Psoas muscle (tissue), 8 donors: ENCODE data around the gene TLN1. TPM values are rescaled to one million over a fixed set of nuclear protein-coding genes. Genes with fewer than 3 reads are reported as not detected.
A peak's percentile ranks its signal among the peaks of the same experiment; 100 is the strongest.

Experiments
- ATAC-seq, 4 donors: fragments of 200-7000 bp; cut with Tn5 transposase; one replicate each; pipeline ENCODE4 v1.9.1; 2020; ENCODE audit warnings: moderate library complexity in 3 of 4, mild to moderate bottlenecking in 2 of 4
- DNase-seq, 2 donors: peaks; one replicate each; pipeline ENCODE4 v3.0.0-alpha.2; 2020
- H3K27ac ChIP-seq: fragments of 200-600 bp; one replicate; pipeline ENCODE4 v1.8.0; 2022
- H3K27me3 ChIP-seq, 3 donors: fragments of 200-600 bp in 1 of 3; one replicate each; pipeline versions ENCODE4 v1.6.1 to v1.8.0; 2013 to 2022; ENCODE audit warnings: low read length in 2 of 3, mild to moderate bottlenecking in 2 of 3, moderate library complexity in 1 of 3; ENCODE audit not compliant: insufficient read depth in 3 of 3
- H3K36me3 ChIP-seq, 2 donors: fragments of 200-600 bp in 1 of 2; one replicate each; pipeline versions ENCODE4 v1.6.1 to v1.8.0; 2013 to 2022; ENCODE audit warnings: low read depth in 1 of 2, mild to moderate bottlenecking in 1 of 2, moderate library complexity in 1 of 2; ENCODE audit not compliant: insufficient read depth in 1 of 2
- H3K4me1 ChIP-seq: fragments of 200-600 bp; one replicate; pipeline ENCODE4 v1.8.0; 2022
- H3K4me3 ChIP-seq: fragments of 200-600 bp; one replicate; pipeline ENCODE4 v1.8.0; 2022; ENCODE audit warnings: mild to moderate bottlenecking
- H3K9me3 ChIP-seq: fragments of 200-600 bp; one replicate; pipeline ENCODE4 v1.8.0; 2022
- CTCF ChIP-seq: fragments of 200-600 bp; IDR thresholded peaks from one replicate; pipeline ENCODE4 v1.8.0; 2022; ENCODE audit warnings: antibody characterized with exemption
- WGBS, 3 donors: extraction: QIAGEN DNeasy Blood & Tissue Kit; methylation state at CpG; one replicate each; pipeline versions ENCODE4 v1.1.6 to v1.1.7; 2013; 5-methylcytosine and 5-hydroxymethylcytosine counted together
- intact Hi-C, 2 donors: fragments of 100-400 bp; cut with DNase I; formaldehyde crosslinking; loops; one replicate each; pipeline versions ENCODE4 v1.11.0 to v1.14.2; 2022
- polyA plus RNA-seq, 3 donors: library from polyadenylated mRNA; stranded (reverse); fragments of 200-250 nt; gene quantifications; one replicate each; pipeline ENCODE4 v1.2.3, GENCODE V29; 2013
- total RNA-seq, 4 donors: library from RNA; stranded (reverse); fragmentation: NEBNext Ultra II Directional in 2 of 4; extraction: Animal tissue kit (Norgen Biotek cat#: 25700) in 2 of 4; gene quantifications; one replicate each; pipeline versions ENCODE4 v1.2.1 to v1.2.4, GENCODE V29; 2021 to 2023
- donor health status: healthy with polysubstance abuse.
- donor health status: DM: no; HTN: no; CAD: no; lungs with moderate emphysema.
- donor health status: Bipolar disorder and iron deficiency.
- donor health status: healthy.
- donor health status: DM: yes; HTN: yes; CAD: no.
- donor health status: DM: no; HTN: no; CAD: no.
- donor health status: DM: no; HTN: no; CAD: no.
- donor health status: DM: yes; HTN: yes; CAD: no.

Gene TLN1
- total and polyA plus RNA-seq, 7 donors: 88.2 to 320 (median 150) TPM

GRCh38 chr9:35662437-35662836 lies 69.6 kb downstream of the TLN1 start:
- 89 to 91% (median 91%) methylated on average over 7 of the region's 7 CpGs for WGBS, 3 donors
- H3K4me1 ChIP-seq: peaks cover 34% of the 10 kb centered on the region
- H3K36me3 ChIP-seq: peaks cover 0 to 18% of the 10 kb centered on the region in 2 donors
- H3K4me3 ChIP-seq: no peak overlapping the region
- TF ChIP-seq CTCF: no peak
- DNase-seq (no peak), ATAC-seq (no peak)
- H3K27me3 ChIP-seq: no peaks in the 10 kb centered on the region
- intact Hi-C loops: loop anchor here (2.0 to 5.0 kb wide), 2 partner anchors 22 to 35 kb away; no protein-coding TSS in a partner anchor
- H3K9me3 ChIP-seq: no peaks in the 10 kb centered on the region
- H3K27ac ChIP-seq: peak overlapping the region; percentile 100

- ATAC-seq: no peak
- H3K4me1 ChIP-seq: peaks cover 34% of the 10 kb centered on the region
- peak overlapping the region; percentile 100 for H3K27ac ChIP-seq
- no peak overlapping the region for H3K4me3 ChIP-seq
- peaks cover 0 to 18% of the 10 kb centered on the region in 2 donors for H3K36me3 ChIP-seq
- no peaks in the 10 kb centered on the region for H3K27me3 ChIP-seq
- 65 to 73% (median 71%) methylated on average over 3 of the region's 3 CpGs for WGBS, 3 donors
- intact Hi-C loops: loop anchor here (2.0 to 5.0 kb wide), 2 partner anchors 23 to 35 kb away; no protein-coding TSS in a partner anchor
- TF ChIP-seq CTCF: no peak
- H3K9me3 ChIP-seq: no peaks in the 10 kb centered on the region
- DNase-seq: no peak
Measured at GRCh38 chr9:35661756-35662350, 70.1 kb downstream of the TLN1 start.

GRCh38 chr9:35660966-35661415 lies 71.0 kb downstream of the TLN1 start:
- Histone ChIP-seq H3K9me3 (no peaks in the 10 kb centered on the region), H3K4me3 (no peak overlapping the region), H3K27ac (peak overlapping the region; percentile 100), H3K4me1 (peaks cover 34% of the 10 kb centered on the region), H3K27me3 (no peaks in the 10 kb centered on the region), H3K36me3 (peaks cover 0 to 18% of the 10 kb centered on the region in 2 donors)
- ATAC-seq: no peak
- DNase-seq: no peak
- 34 to 46% (median 36%) methylated on average over 9 of the region's 9 CpGs for WGBS, 3 donors
- intact Hi-C loops: loop anchor here (5.0 kb wide), 1 partner anchor 36 kb away; no protein-coding TSS in a partner anchor
- TF ChIP-seq CTCF: peak; percentile 50

GRCh38 chr9:35659340-35659739 lies 72.7 kb downstream of the TLN1 start:
- WGBS, 3 donors: 32 to 46% (median 39%) methylated on average over 3 of the region's 3 CpGs
- intact Hi-C loops: loop anchor here (2.0 kb wide), 1 partner anchor 71 kb away; no protein-coding TSS in a partner anchor

More at GRCh38 chr9:35659340-35659739, 72.7 kb downstream of the TLN1 start:
- H3K9me3 ChIP-seq: no peaks in the 10 kb centered on the region
- DNase-seq (no peak), ATAC-seq (peak; percentile 22 to 60 (median 46))
- H3K36me3 ChIP-seq: peaks cover 0 to 18% of the 10 kb centered on the region in 2 donors
- H3K4me3 ChIP-seq: peak overlapping the region; percentile 89
- H3K27me3 ChIP-seq: no peaks in the 10 kb centered on the region
- TF ChIP-seq CTCF: no peak
- H3K4me1 ChIP-seq: peaks cover 26% of the 10 kb centered on the region
- peak overlapping the region; percentile 100 for H3K27ac ChIP-seq
